SW480 (cell line): ENCODE data around the gene IL24.
A peak's percentile ranks its signal among the peaks of the same experiment; 100 is the strongest.
"Not testable (repeated sequence)": the region's sequence is repeated elsewhere in the genome, so short reads cannot be mapped to it uniquely, and the experiment has no call there.

Experiments used
- DNase-seq: peaks from one replicate; pipeline ENCODE4 v3.0.0-alpha.2; 2016; ENCODE audit warnings: low spot score

The IL24 gene

GRCh38 chr1:206904423-206905142 lies 7.3 kb downstream of the IL24 start:
- DNase-seq: no peak

GRCh38 chr1:206905295-206906164 lies 8.3 kb downstream of the IL24 start:
- peak; percentile 79 for DNase-seq

GRCh38 chr1:206907304-206907991 lies 10.2 kb downstream of the IL24 start:
- DNase-seq: no peak

- DNase-seq: peak; percentile 50
These were observed 10.8 kb downstream of the IL24 start for GRCh38 chr1:206908038-206908437.

- DNase-seq: peak; percentile 80
These were observed 12.1 kb downstream of the IL24 start for GRCh38 chr1:206909161-206909882.

GRCh38 chr1:206909883-206910318 lies 12.7 kb downstream of the IL24 start:
- no peak for DNase-seq

GRCh38 chr1:206911064-206911663 lies 13.9 kb downstream of the IL24 start:
- peak; percentile 57 for DNase-seq

- DNase-seq: peak; percentile 74
These were observed 15.3 kb downstream of the IL24 start for GRCh38 chr1:206912445-206913095.

- no peak for DNase-seq
These were observed 16.7 kb downstream of the IL24 start for GRCh38 chr1:206913766-206914537.

- DNase-seq: no peak
These were observed 17.9 kb downstream of the IL24 start for GRCh38 chr1:206915030-206915735.

- DNase-seq: no peak
These were observed 18.9 kb downstream of the IL24 start for GRCh38 chr1:206916000-206916709.

- DNase-seq: no peak
These were observed 20.8 kb downstream of the IL24 start for GRCh38 chr1:206918076-206918475.

GRCh38 chr1:206921772-206922265 lies 24.6 kb downstream of the IL24 start, which contains the start of gene FCMR:
FCMR (minus strand) TSS chr1:206921941; CDS start chr1:206921854, 87 bp downstream.
- no peak for DNase-seq

GRCh38 chr1:206922524-206922923 lies 25.3 kb downstream of the IL24 start:
- no peak for DNase-seq

- DNase-seq: no peak
These were observed 26.0 kb downstream of the IL24 start for GRCh38 chr1:206923009-206923960.

- not testable (repeated sequence) for DNase-seq
These were observed 26.8 kb downstream of the IL24 start for GRCh38 chr1:206923961-206924557.

GRCh38 chr1:206924592-206925105 lies 27.4 kb downstream of the IL24 start:
- no peak for DNase-seq
